HG02852 (cell line): Measurements from ENCODE around the gene LCN12.

Experiments
- ATAC-seq: cut with Tn5 transposase; IDR thresholded peaks from one replicate; pipeline ENCODE4 v1.9.1; 2021; ENCODE audit warnings: mild to moderate bottlenecking, moderate library complexity; ENCODE audit not compliant: unreplicated experiment

Gene LCN12

DNA sequence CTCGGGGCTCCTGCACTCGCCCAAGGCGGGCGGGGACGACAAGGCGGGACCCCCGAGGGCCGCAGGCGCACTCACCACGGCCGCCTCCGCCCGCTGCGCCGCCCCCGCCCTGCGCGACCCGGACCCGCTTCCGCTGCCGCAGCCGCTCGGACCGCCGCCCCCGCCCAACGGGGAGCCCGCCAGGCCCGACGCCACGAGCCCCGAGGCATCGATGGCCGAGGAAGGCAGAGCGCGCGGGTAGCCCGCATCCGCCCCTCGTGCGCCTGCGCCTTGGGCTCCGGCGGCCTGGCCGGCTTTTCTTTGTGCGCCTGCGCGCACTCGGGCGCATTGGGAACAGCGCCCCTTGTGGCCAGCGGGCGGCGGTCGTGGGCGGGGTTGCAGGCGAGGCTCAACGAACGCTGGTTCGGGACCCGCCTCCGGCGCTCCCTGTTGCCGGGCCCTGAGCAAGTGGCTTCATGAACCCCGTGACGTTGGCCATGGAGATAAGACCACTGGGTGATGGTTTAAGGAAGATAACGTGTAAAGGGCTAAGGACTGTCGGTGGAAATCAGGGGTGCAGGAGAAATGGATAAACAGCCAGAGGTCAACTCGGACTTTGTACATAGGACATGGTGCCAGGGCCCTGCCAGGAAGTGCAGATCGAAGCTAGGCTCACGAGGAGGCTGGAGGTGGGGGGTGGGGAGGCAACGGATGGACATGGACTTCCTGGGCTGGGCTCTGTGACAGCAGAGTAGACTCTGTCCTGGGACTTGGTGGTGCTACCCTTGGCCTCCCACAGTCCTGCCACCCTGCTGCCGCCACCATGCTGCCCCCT, 7.3 kb upstream of the LCN12 start, which contains the start of the genes C8G and FBXW5:
Gene C8G, plus strand, starts transcription at position 725 of the 814 bp plus-strand sequence. Its CDS starts 78 bp downstream, at position 803.
Gene FBXW5, minus strand, starts transcription at position 220 of the 814 bp plus-strand sequence. CDS start 655 bp downstream, outside the sequence.
- ATAC-seq, result peak; percentile 74

GRCh38 chr9:136945333-136946227, 6.5 kb upstream of the LCN12 start:
- ATAC-seq, result no peak

DNA sequence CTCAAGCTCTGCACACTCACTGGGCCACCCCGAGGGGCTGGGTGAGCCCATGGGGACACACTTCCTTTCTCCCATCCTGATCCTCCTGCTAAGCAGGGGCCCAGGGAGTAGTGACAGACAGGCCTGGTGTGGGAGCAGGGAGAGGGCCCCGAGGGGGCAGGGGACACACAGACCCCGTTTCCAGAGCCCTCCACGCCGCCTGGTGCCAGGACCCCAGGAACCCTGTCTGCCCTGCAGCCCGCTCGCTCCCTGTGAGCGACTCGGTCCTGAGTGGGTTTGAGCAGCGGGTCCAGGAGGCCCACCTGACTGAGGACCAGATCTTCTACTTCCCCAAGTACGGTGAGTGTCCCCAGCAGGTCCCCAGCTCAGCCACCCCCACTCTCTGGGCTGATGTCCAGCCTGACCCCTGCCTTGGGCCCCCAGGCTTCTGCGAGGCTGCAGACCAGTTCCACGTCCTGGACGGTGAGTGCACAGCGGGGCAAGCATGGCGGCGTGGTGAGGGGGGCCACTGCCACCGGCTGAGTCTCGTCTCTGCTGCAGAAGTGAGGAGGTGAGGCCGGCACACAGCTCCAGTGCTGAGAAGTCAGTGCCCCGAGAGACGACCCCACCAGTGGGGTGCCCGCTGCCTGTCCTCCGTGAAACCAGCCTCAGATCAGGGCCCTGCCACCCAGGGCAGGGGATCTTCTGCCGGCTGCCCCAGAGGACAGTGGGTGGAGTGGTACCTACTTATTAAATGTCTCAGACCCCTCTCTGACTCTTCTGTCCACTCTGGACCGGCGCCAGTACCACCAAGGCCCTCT, 5.6 kb upstream of the LCN12 start:
- ATAC-seq, result no peak

GRCh38 chr9:136947028-136947891, 4.8 kb upstream of the LCN12 start:
- ATAC-seq, result no peak

- ATAC-seq, result no peak
Observed at GRCh38 chr9:136947955-136948510, 4.0 kb upstream of the LCN12 start.

GRCh38 chr9:136949239-136949816, 2.7 kb upstream of the LCN12 start:
- ATAC-seq, result no peak

DNA sequence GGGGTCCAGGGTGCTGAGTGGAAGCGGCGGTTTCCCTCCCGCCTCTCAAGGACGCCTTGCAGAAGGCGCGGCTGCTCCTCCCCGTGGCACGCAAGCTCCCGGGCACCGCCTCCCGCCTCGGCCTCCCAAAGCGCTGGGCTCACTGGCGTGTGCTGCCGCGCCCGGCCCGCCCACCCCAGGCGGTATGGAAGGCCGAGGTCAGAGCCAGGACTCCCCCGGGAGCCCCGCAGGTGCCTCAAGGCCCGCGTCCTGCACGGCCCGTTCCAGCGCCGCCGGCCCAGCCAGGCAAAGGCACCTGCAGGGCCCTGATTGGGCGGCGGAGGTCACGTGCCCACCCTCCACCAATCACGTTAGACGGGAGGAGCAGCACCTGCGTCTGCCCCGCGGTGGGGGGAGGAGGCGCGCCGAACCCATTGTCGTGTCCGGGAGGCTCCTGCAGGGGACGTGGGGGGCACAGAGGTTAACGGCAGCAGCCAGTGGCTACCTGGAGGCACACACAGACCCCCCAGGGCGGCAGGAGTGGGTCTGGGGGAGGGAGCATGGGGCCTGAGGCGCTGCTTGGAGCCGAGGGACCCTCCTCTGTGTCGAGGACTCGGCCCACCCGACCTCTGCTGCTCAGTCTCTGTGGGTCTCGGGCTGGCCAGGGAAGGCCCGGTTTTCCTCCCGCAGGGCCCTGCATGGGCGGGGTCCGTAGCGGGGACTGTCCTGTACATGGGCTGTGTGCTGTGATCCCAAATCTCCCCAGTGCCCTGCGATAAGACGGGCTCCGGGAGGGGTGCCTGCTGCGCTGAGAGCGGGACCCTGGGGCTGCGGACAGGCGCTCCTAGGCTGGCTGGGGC, 2.0 kb upstream of the LCN12 start:
- peak; percentile 85 for ATAC-seq

- ATAC-seq, result no peak
Observed at GRCh38 chr9:136950656-136951276, 1.3 kb upstream of the LCN12 start.

- ATAC-seq, result no peak
Observed at GRCh38 chr9:136952321-136952850, 313 bp downstream of the LCN12 start.

DNA sequence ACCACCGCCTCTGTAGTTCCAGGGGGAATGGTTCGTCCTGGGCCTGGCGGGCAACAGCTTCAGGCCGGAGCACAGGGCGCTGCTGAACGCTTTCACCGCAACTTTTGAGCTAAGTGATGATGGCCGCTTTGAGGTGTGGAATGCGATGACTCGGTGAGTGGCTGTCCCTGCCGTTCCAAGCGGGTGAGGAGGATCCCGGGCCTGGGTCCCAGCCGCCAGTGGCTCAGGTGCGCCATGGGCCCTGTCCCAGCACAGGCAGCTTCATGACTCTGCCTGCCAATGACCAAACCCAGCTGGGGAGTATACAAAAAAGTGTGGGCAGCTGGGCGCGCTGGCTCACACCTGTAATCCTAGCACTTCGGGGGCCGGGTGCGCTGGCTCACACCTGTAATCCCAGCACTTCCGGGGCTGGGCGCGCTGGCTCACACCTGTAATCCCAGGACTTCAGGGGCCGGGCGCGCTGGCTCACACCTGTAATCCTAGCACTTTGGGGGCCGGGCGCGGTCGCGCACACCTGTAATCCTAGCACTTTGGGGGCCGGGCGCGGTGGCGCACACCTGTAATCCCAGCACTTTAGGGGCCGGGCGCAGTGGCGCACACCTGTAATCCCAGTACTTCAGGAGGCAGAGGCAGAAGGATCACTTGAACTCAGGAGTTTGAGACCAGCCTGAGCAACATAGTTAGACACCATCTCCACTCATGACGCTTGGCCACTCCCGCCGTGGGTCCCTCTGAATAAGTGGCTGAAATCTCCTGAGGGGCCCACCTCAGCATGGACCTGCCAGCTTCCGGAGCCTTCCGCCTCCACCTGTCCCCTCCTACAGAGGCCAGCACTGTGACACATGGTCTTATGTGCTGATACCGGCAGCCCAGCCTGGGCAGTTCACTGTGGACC, 1.1 kb downstream of the LCN12 start:
- no peak for ATAC-seq

DNA sequence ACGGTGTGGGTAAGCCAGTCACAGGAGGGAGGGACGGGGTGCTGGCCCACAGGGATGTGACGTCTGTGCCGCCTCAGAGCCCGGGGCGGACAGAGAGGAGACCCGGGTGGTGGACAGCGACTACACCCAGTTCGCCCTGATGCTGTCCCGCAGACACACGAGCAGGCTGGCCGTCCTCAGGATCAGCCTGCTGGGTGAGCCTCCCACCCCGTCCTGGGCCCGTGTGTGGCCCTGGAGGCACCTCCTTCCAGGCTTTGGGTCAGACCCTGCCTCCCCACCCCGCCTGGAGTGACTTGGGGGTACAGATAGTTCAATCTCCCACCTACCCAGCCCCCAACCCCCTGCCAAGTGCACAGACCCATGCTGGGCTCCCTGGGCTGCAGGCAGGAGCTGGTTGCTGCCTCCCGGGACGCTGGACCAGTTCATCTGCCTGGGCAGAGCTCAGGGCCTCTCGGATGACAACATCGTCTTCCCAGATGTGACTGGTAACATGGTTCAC, 1.7 kb downstream of the LCN12 start:
- ATAC-seq, result no peak

DNA sequence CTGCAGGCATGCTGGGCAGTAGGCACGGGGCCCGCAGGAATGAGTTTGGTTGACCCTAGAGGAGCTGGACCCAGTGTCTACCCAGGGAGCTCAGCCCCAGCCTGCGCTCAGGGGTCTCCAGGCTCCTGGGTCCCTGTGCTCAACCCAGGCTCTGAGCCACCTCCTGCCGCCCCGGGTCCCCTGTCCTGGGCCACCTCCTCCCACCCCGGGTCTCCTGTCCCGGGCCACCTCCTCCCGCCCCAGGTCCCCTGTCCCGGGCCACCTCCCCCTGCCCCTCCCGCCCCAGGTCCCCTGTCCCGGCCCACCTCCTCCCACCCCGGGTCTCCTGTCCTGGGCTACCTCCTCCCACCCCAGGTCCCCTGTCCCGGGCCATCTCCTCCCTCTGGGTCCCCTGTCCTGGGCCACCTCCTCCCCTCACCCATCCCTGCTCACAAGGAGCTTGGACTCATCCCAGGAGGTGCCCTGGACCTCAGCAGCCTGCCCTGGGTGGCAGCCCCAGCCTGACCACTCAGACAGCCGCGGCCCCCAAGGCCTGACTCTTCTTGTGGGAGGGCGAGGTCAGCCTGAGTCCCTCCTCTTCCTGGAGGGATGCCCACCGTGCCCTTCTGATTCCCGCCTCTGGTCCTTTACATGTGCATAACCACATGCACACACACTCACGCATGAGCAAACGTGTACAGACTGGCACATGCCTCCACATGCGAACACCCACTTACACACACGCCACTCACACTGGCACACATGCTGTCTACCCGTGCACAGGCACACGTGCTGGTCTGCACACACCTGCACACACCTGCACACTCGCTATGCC, 2.4 kb downstream of the LCN12 start:
- no peak for ATAC-seq

DNA sequence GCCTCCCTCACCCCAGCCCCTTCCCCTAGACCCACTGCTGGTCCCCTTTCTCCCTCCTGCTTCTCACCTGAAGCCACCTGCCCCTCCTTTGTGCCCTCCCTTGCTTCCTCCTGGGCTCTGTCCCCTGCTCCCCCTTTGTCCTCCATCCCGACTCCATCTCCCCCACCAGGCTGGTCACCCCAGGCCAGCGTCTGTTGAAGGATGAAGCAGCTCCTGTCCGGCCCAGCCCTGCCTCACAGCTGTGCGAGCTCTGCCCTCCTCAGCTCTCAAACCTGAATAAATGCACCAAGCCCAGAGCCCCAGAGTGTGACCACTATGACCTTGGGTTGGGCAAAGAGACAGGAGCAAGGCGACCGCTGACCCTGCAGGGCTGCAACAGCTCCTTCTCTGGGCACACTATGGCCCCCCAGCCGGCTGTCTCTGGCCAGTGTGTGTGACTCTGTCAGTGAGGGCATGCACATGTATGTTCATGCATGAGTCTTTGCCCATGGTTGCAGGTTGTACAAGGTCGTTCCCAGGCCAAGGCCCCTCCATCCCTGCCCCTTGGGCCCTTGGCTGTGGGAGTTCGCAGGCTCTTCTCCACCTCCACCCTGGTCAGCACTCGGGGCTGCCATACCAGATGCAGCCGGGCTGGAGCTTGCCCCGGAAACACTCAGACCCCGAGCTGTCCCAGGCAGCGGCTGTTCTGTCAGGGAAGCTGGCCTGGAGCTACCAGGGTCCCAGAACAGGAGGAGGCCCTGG, 3.3 kb downstream of the LCN12 start:
- ATAC-seq, result no peak

DNA sequence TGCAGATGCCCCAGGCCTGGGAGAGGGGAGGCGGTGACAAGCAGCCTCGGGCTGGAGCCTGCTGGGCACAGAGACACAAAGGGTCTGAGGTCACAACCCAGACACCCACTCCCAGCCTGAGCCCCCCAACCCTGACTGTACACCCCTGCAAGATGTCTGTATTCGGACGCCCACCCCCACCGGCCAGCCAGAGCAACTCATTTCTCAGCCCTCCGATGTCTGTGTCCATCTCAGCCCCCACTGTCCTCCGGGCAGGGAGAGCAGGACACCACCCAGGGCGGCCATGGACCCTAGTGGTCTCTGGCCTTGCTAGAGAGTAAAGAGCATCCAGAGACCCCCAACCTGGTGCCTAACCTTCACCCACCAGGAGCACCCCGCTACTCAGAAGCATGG, 3.9 kb downstream of the LCN12 start:
- no peak for ATAC-seq

DNA sequence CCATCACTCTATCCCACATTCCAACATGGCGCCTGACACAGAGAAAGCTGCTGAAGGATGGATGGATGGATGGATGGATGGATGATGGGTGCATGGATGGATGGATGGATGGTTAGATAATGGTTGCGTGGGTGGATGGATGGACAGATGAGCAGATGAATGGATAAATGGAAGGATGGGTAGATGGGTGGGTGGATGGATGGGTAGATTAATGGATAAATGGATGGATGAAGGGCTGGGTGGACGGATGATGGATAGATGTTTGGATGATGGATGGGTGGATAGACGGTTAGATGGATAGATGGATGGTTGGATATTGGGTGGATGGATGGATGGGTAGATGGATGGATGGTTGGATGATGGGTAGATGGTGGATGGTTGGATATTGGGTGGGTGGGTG, 4.5 kb downstream of the LCN12 start:
- ATAC-seq, result no peak
